ENCODE results near the gene DAZAP1. TPM values are rescaled to one million over a fixed set of nuclear protein-coding genes. Genes with fewer than 3 reads are reported as not detected.

DAZAP1 gene
- total RNA-seq, 4 donors from 2014 or later = 1.2 to 102 (median 23.8) TPM

- no peak overlapping the region for H3K4me3 ChIP-seq
- intact Hi-C loops (cut with DNase I; ENCODE audit: low total_unique reads) = no loop called here
- no peaks in the 10 kb centered on the region for H3K36me3 ChIP-seq
- no peak for TF ChIP-seq CTCF (IDR thresholded peaks at IDR 0.05)
- TF ChIP-seq POLR2A (IDR thresholded peaks at IDR 0.05) = no peak
- H3K27ac ChIP-seq = peak overlapping the region; percentile 71 to 76
- no peaks in the 10 kb centered on the region for H3K27me3 ChIP-seq
- H3K9me3 ChIP-seq = no peaks in the 10 kb centered on the region
- DNase-seq = no peak
- peaks cover 17 to 18% of the 10 kb centered on the region in 2 donors for H3K4me1 ChIP-seq
Observed at GRCh38 chr19:1362387-1363257, 44.8 kb upstream of the DAZAP1 start.

- Histone ChIP-seq H3K4me1 (peaks cover 17 to 18% of the 10 kb centered on the region in 2 donors), H3K27ac (no peak overlapping the region), H3K9me3 (no peaks in the 10 kb centered on the region), H3K27me3 (no peaks in the 10 kb centered on the region), H3K4me3 (no peak overlapping the region), H3K36me3 (no peaks in the 10 kb centered on the region)
- intact Hi-C loops (cut with DNase I; ENCODE audit: low total_unique reads) = no loop called here
- DNase-seq = no peak
- TF ChIP-seq POLR2A (IDR thresholded peaks at IDR 0.05) = no peak
- TF ChIP-seq CTCF (IDR thresholded peaks at IDR 0.05) = no peak
Observed at GRCh38 chr19:1363599-1363998, 43.8 kb upstream of the DAZAP1 start.

- Histone ChIP-seq H3K9me3 (no peaks in the 10 kb centered on the region), H3K36me3 (no peaks in the 10 kb centered on the region), H3K4me3 (no peak overlapping the region), H3K4me1 (peaks cover 17 to 18% of the 10 kb centered on the region in 2 donors), H3K27me3 (no peaks in the 10 kb centered on the region), H3K27ac (no peak overlapping the region)
- TF ChIP-seq CTCF (IDR thresholded peaks at IDR 0.05) (no peak), POLR2A (IDR thresholded peaks at IDR 0.05) (no peak)
- intact Hi-C loops (cut with DNase I; ENCODE audit: low total_unique reads) = no loop called here
- no peak for DNase-seq
Observed at GRCh38 chr19:1364070-1364704, 43.2 kb upstream of the DAZAP1 start.

- TF ChIP-seq CTCF (IDR thresholded peaks at IDR 0.05) = no peak
- no peak for TF ChIP-seq POLR2A (IDR thresholded peaks at IDR 0.05)
- H3K4me3 ChIP-seq = no peak overlapping the region
- no peaks in the 10 kb centered on the region for H3K27me3 ChIP-seq
- DNase-seq = no peak
- H3K4me1 ChIP-seq = peaks cover 14 to 15% of the 10 kb centered on the region in 2 donors
- intact Hi-C loops (cut with DNase I; ENCODE audit: low total_unique reads) = no loop called here
- no peaks in the 10 kb centered on the region for H3K9me3 ChIP-seq
- no peaks in the 10 kb centered on the region for H3K36me3 ChIP-seq
- no peak overlapping the region for H3K27ac ChIP-seq
Observed at GRCh38 chr19:1365319-1366269, 41.8 kb upstream of the DAZAP1 start.
